Suprapubic skin (tissue), 4 donors: ENCODE results near the gene HEBP1. TPM values are rescaled to one million over a fixed set of nuclear protein-coding genes. Genes with fewer than 3 reads are reported as not detected.

Experiments used
- DNase-seq, 2 donors: peaks; one replicate each; pipeline ENCODE4 v3.0.0-alpha.2; 2019; ENCODE audit warnings: low spot score in 2 of 2
- H3K27ac ChIP-seq: fragments of 200-600 bp; sonication (generic); one replicate; pipeline ENCODE4 v1.5.1; 2019
- H3K27me3 ChIP-seq: fragments of 200-600 bp; sonication (generic); one replicate; pipeline ENCODE4 v1.5.1; 2019
- H3K36me3 ChIP-seq: fragments of 200-600 bp; sonication (generic); one replicate; pipeline ENCODE4 v1.5.1; 2019
- H3K4me1 ChIP-seq: fragments of 200-600 bp; sonication (generic); one replicate; pipeline ENCODE4 v1.5.1; 2019
- H3K4me3 ChIP-seq: fragments of 200-600 bp; sonication (generic); one replicate; pipeline ENCODE4 v1.5.1; 2019; ENCODE audit warnings: mild to moderate bottlenecking
- H3K9me3 ChIP-seq: fragments of 200-600 bp; sonication (generic); one replicate; pipeline ENCODE4 v1.5.1; 2019
- EP300 ChIP-seq: sonication (generic); formaldehyde crosslinking; IDR thresholded peaks from one replicate; pipeline ENCODE4 v1.6.1; 2017; ENCODE audit warnings: antibody characterized with exemption
- POLR2A ChIP-seq, 2 donors: fragments of 450-650 bp; IDR thresholded peaks; one replicate each; pipeline ENCODE4 v1.6.1; 2017; ENCODE audit warnings: antibody characterized with exemption in 2 of 2, mild to moderate bottlenecking in 2 of 2, moderate library complexity in 2 of 2
- POLR2AphosphoS5 ChIP-seq, 3 donors: sonication (generic); formaldehyde crosslinking; IDR thresholded peaks; one replicate each; pipeline ENCODE4 v1.6.1; 2017; ENCODE audit warnings: antibody characterized with exemption in 3 of 3
- WGBS: methylation state at CpG from one replicate; pipeline ENCODE4 v1.1.5; 2018; 5-methylcytosine and 5-hydroxymethylcytosine counted together
- total RNA-seq, 4 donors: library from RNA; depleted of rRNA; stranded (reverse); fragments of >200 nt; gene quantifications; one replicate each; pipeline ENCODE4 v1.1.0, GENCODE V29; 2016
- TF ChIP-seq, protein P1 (sequence below), 2 donors: fragments of 200-600 bp in 1 of 2; fragments of 450-650 bp in 1 of 2; sonication (generic) in 1 of 2; IDR thresholded peaks; one replicate each; pipeline ENCODE4 v1.5.1; 2016 to 2019; ENCODE audit warnings: antibody characterized with exemption in 2 of 2, mild to moderate bottlenecking in 1 of 2, moderate library complexity in 1 of 2

The HEBP1 gene
- total RNA-seq, 4 donors from 2014 or later: 34.2 to 38.7 (median 36.2) TPM

DNA sequence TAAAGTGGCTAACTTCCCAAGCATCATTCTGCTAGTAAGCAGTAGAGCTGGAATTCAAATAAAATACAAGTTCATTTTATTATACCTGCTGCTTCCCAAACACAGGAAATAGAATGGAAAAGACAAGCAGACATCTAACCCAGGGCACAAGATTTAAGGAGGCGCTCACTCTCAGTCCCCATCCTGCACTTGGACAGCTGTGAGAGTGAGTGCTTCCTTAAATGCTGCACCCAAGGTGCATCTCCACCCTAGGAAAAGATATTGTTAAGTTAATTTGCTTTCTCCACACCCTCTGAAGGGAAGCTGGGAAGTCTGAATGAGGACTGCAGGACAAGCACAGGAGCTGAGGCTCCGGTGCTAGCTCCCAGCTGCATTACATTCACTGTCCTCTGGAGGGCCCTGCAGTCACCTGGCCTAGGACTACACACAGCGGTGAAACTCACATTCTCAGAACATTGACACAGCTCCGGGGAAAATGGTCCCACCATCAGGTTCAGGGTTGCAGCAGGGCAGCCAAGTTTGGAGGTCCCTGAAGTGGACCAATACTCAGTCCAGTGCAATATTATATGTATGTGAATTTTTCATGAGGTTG is 14.2 kb downstream of the HEBP1 start:
- Histone ChIP-seq H3K4me3 (no peak overlapping the region), H3K9me3 (no peaks in the 10 kb centered on the region), H3K36me3 (peaks cover 55% of the 10 kb centered on the region), H3K4me1 (no peaks in the 10 kb centered on the region), H3K27me3 (no peaks in the 10 kb centered on the region), H3K27ac (no peak overlapping the region)
- 92% methylated on average over 4 of the region's 4 CpGs for WGBS
- DNase-seq: no peak
- TF ChIP-seq POLR2AphosphoS5 (IDR thresholded peaks at IDR 0.05): no peak
- TF ChIP-seq EP300: no peak
- TF ChIP-seq, protein P1, sequence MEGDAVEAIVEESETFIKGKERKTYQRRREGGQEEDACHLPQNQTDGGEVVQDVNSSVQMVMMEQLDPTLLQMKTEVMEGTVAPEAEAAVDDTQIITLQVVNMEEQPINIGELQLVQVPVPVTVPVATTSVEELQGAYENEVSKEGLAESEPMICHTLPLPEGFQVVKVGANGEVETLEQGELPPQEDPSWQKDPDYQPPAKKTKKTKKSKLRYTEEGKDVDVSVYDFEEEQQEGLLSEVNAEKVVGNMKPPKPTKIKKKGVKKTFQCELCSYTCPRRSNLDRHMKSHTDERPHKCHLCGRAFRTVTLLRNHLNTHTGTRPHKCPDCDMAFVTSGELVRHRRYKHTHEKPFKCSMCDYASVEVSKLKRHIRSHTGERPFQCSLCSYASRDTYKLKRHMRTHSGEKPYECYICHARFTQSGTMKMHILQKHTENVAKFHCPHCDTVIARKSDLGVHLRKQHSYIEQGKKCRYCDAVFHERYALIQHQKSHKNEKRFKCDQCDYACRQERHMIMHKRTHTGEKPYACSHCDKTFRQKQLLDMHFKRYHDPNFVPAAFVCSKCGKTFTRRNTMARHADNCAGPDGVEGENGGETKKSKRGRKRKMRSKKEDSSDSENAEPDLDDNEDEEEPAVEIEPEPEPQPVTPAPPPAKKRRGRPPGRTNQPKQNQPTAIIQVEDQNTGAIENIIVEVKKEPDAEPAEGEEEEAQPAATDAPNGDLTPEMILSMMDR (IDR thresholded peaks at IDR 0.05): peak; percentile 27 to 50

DNA sequence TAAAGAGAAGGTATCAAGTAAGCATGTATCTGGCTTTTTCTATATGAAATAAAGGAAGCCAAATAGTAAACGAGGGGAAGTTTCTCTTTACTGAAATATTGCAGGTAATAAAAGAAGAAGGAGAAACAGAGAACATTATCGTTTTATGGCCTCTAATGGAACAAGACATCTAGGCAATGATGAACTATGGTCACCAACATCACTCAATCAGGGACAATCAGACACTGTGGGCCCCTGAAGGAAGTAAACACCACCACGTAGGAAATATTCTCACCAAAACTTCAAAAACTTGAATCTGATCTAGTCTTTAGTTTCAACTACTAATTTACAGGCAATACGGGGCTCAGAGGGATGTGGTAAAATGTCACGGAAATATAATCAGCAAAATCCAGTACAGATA is 15.9 kb downstream of the HEBP1 start:
- no peaks in the 10 kb centered on the region for H3K27me3 ChIP-seq
- peaks cover 10% of the 10 kb centered on the region for H3K4me1 ChIP-seq
- no peaks in the 10 kb centered on the region for H3K9me3 ChIP-seq
- no peak overlapping the region for H3K4me3 ChIP-seq
- no peak for TF ChIP-seq POLR2A (IDR thresholded peaks at IDR 0.05)
- TF ChIP-seq EP300: no peak
- no peak for TF ChIP-seq POLR2AphosphoS5 (IDR thresholded peaks at IDR 0.05)
- TF ChIP-seq, protein P1 (IDR thresholded peaks at IDR 0.05): no peak
- 93% methylated on average over 5 of the region's 5 CpGs for WGBS
- peaks cover 57% of the 10 kb centered on the region for H3K36me3 ChIP-seq
- H3K27ac ChIP-seq: no peak overlapping the region
- DNase-seq: no peak

DNA sequence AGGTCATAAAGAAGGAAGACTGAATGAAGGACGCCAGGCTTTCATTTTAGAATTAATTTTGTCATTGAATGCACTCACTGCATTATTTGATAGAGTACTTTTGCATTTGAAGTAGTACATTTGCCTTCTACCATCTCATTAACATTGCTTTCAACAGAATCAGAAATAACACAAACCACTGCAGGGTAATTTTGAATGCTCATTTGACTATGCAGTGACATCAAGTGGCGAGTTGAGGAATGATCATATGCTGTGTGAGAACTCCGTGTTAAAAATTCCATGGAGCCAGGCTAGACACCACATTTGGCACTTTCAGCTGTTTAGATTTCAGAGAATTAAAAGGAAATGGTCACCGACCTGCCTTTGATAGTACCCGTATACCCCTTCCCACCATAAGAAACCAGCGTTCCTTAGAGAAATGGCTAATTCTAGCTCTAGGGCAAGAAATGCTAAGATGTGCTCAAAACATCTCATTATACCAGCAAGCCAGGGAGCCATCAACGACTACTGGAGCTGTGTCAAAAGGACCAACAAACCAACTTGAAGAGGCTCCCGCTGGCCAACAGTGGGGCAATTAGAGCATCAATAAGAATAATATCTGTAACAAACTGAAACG is 16.5 kb downstream of the HEBP1 start:
- Histone ChIP-seq H3K4me3 (no peak overlapping the region), H3K27me3 (no peaks in the 10 kb centered on the region), H3K9me3 (no peaks in the 10 kb centered on the region), H3K4me1 (peaks cover 12% of the 10 kb centered on the region), H3K27ac (no peak overlapping the region), H3K36me3 (peaks cover 51% of the 10 kb centered on the region)
- 64% methylated on average over 9 of the region's 9 CpGs for WGBS
- TF ChIP-seq, protein P1 (IDR thresholded peaks at IDR 0.05): peak; percentile 32 to 45
- TF ChIP-seq POLR2A (IDR thresholded peaks at IDR 0.05): no peak
- DNase-seq: no peak

DNA sequence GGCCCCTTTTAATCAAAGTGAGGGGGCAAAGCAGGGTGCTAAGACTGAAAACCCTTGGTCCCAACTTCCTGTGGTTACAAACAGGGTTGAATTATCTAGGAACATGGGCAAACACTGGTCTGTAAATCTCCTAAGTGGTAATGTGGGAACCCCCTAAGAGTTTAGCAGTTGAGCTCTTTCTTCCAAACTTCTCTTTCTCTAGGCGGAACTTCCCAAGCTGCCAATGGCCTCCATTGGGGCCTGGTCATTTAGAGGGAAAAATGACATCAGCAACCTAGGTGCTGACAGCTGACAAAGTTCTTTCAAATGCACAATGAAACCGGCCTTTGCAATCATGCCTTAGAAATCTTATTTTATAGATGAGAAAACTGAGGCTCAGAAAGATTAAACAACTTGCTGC is 17.7 kb downstream of the HEBP1 start:
- H3K4me1 ChIP-seq: peaks cover 12% of the 10 kb centered on the region
- no peak overlapping the region for H3K4me3 ChIP-seq
- H3K9me3 ChIP-seq: no peaks in the 10 kb centered on the region
- WGBS: 97% methylated on average over 2 of the region's 2 CpGs
- H3K27me3 ChIP-seq: no peaks in the 10 kb centered on the region
- peaks cover 45% of the 10 kb centered on the region for H3K36me3 ChIP-seq
- DNase-seq: no peak
- TF ChIP-seq, protein P1 (IDR thresholded peaks at IDR 0.05): no peak
- TF ChIP-seq EP300 (no peak), POLR2A (IDR thresholded peaks at IDR 0.05) (no peak), POLR2AphosphoS5 (IDR thresholded peaks at IDR 0.05) (no peak)
- no peak overlapping the region for H3K27ac ChIP-seq

DNA sequence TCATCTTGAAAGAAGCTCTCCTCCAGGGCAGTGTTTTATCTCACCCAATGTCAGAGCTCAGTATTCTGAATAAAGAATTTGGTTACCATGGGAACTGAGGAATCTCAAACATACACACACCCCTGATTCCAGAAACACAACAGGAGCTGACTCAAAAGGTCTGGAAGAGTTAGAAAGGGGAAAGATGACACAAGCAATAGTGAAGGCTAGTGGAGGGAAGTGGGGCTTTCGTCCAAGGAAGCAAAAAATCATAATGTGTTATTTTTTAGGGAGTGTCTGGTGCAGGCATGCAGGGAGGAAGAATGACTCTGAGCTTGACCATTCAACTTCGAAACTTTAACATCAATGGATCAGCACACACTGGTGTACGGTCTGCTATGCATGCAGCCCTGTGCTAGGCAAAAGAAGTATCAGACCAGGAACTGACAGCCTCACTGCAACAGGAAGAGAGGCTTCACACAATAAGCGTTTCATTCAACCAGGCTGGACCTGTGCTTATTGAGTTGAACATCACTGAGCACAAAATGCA is 20.3 kb downstream of the HEBP1 start:
- Histone ChIP-seq H3K27ac (peak overlapping the region; percentile 66), H3K4me3 (no peak overlapping the region)

More for the DNA sequence above, 20.3 kb downstream of the HEBP1 start:
- no peaks in the 10 kb centered on the region for H3K9me3 ChIP-seq
- H3K4me1 ChIP-seq: peaks cover 29% of the 10 kb centered on the region
- TF ChIP-seq, protein P1 (IDR thresholded peaks at IDR 0.05): no peak
- TF ChIP-seq EP300: no peak
- no peak for TF ChIP-seq POLR2A (IDR thresholded peaks at IDR 0.05)
- no peak for TF ChIP-seq POLR2AphosphoS5 (IDR thresholded peaks at IDR 0.05)
- peaks cover 35% of the 10 kb centered on the region for H3K36me3 ChIP-seq
- no peak for DNase-seq
- 56% methylated on average over 4 of the region's 4 CpGs for WGBS
- H3K27me3 ChIP-seq: no peaks in the 10 kb centered on the region
